Endothelial cell of umbilical vein (primary cell): ENCODE data around the gene RPIA. TPM values are rescaled to one million over a fixed set of nuclear protein-coding genes. Genes with fewer than 3 reads are reported as not detected.

Experiments
- BruUV-seq: library from RNA; stranded (reverse); fragments of 400-500 nt; replicated peaks from 2 replicates; lab custom pipeline; 2021; lab: Mats Ljungman, UMichigan
- CTCF ChIA-PET: fragments of 300-600, 350-600 bp; sonication (Branson Sonifier 250); formaldehyde crosslinking; loops from one replicate; lab custom pipeline; 2021; ENCODE audit warnings: antibody characterized with exemption, inconsistent platforms; lab: Charles Lee
- POLR2A ChIA-PET: fragments of 300-600, 350-600 bp; sonication (Branson Sonifier 250); formaldehyde crosslinking; loops from one replicate; lab custom pipeline; 2021; ENCODE audit warnings: antibody characterized with exemption, inconsistent platforms; lab: Charles Lee
- DNase-seq: peaks from one replicate; pipeline ENCODE4 v3.0.0-alpha.2; 2011; ENCODE audit warnings: low read depth, low spot score
- FAIRE-seq: peaks from 2 replicates; lab custom pipeline; 2011; peaks lifted over from hg19 to GRCh38; lab: Jason Lieb, UNC
- H2AFZ ChIP-seq: 2 replicates; pipeline ENCODE4 v1.6.0; 2012; ENCODE audit warnings: low read depth, low read length, control low read depth, inconsistent platforms
- H3K27ac ChIP-seq: 2 replicates; pipeline ENCODE4 v1.5.1; 2011; ENCODE audit warnings: low read depth, mild to moderate bottlenecking, control low read depth, low read length, moderate library complexity; ENCODE audit not compliant: insufficient read depth
- H3K27me3 ChIP-seq, 2 experiments: 2 replicates each; pipeline versions ENCODE4 v1.6.0 to v1.6.1; 2011; ENCODE audit warnings: low read length in 2 of 2, mixed read lengths in 1 of 2; ENCODE audit not compliant: control insufficient read depth in 2 of 2, insufficient read depth in 2 of 2
- H3K36me3 ChIP-seq, 2 experiments: 2 replicates in 1 of 2; 3 replicates in 1 of 2; pipeline ENCODE4 v1.5.1; 2011; ENCODE audit warnings: low read length in 2 of 2, mild to moderate bottlenecking in 1 of 2, moderate library complexity in 1 of 2; ENCODE audit not compliant: control insufficient read depth in 2 of 2, insufficient read depth in 2 of 2; ENCODE audit errors: extremely low read depth in 1 of 2
- H3K4me1 ChIP-seq: 3 replicates; pipeline ENCODE4 v1.5.1; 2011; ENCODE audit warnings: mild to moderate bottlenecking, low read length; ENCODE audit not compliant: control insufficient read depth, insufficient read depth; ENCODE audit errors: extremely low read depth
- H3K4me2 ChIP-seq: 2 replicates; pipeline ENCODE4 v1.6.1; 2011; ENCODE audit warnings: low read length, control low read depth, mixed read lengths; ENCODE audit not compliant: insufficient read depth
- H3K4me3 ChIP-seq, 3 experiments: fragments of 200-600 bp in 1 of 3; sonication (generic), shearing (Covaris generic) in 1 of 3; replicated peaks in 1 of 3; 2 replicates each; pipeline ENCODE4 v1.5.1; 2011 to 2016; ENCODE audit warnings: control low read depth in 3 of 3, low read length in 3 of 3, mild to moderate bottlenecking in 2 of 3, inconsistent platforms in 1 of 3, low read depth in 1 of 3, moderate library complexity in 1 of 3; ENCODE audit not compliant: insufficient read depth in 1 of 3
- H3K79me2 ChIP-seq: 2 replicates; pipeline ENCODE4 v1.6.0; 2012; ENCODE audit warnings: low read length, inconsistent platforms; ENCODE audit not compliant: control insufficient read depth, insufficient read depth
- H3K9ac ChIP-seq: replicated peaks from 2 replicates; pipeline ENCODE3; 2011; ENCODE audit warnings: low read length, control low read depth; ENCODE audit not compliant: insufficient read depth; ENCODE audit errors: extremely low read depth
- H3K9me1 ChIP-seq: replicated peaks from 3 replicates; pipeline ENCODE4 v1.6.0; 2011; ENCODE audit warnings: mild to moderate bottlenecking, low read length; ENCODE audit not compliant: control insufficient read depth, insufficient read depth; ENCODE audit errors: extremely low read depth
- H3K9me3 ChIP-seq: replicated peaks from 2 replicates; pipeline ENCODE4 v1.5.1; 2012; ENCODE audit warnings: low read length, inconsistent platforms; ENCODE audit not compliant: control insufficient read depth, insufficient read depth
- H4K20me1 ChIP-seq: replicated peaks from 2 replicates; pipeline ENCODE3; 2011; ENCODE audit warnings: mild to moderate bottlenecking, low read length; ENCODE audit not compliant: control insufficient read depth, insufficient read depth; ENCODE audit errors: extremely low read depth
- EZH2 ChIP-seq: IDR thresholded peaks from 2 replicates; pipeline ENCODE4 v1.6.1; 2012; ENCODE audit warnings: borderline replicate concordance, low read depth, mild to moderate bottlenecking, moderate library complexity, low read length, inconsistent platforms; ENCODE audit not compliant: severe bottlenecking
- GATA2 ChIP-seq: IDR thresholded peaks from 2 replicates; pipeline ENCODE4 v1.7.0; 2011; ENCODE audit warnings: low read depth, mild to moderate bottlenecking, moderate library complexity, mixed read lengths, low read length; ENCODE audit not compliant: insufficient read length, insufficient read depth
- JUN ChIP-seq: IDR thresholded peaks from 2 replicates; pipeline ENCODE4 v1.6.1; 2011; ENCODE audit warnings: borderline replicate concordance, low read depth; ENCODE audit not compliant: insufficient read length, insufficient read depth
- MYC ChIP-seq: IDR thresholded peaks from one replicate; pipeline ENCODE4 v1.6.1; 2011; ENCODE audit warnings: mild to moderate bottlenecking, low read depth, low read length
- POLR2A ChIP-seq: IDR thresholded peaks from 2 replicates; pipeline ENCODE4 v1.6.1; 2012; ENCODE audit warnings: low read depth, mild to moderate bottlenecking, control low read depth, low read length
- POLR2AphosphoS5 ChIP-seq: IDR thresholded peaks from 2 replicates; pipeline ENCODE4 v1.6.1; 2012; ENCODE audit warnings: low read depth, mild to moderate bottlenecking, control low read depth, low read length, moderate library complexity; ENCODE audit not compliant: insufficient read depth
- dilution Hi-C: fragments of 300-500 bp; cut with MboI; formaldehyde crosslinking; loops from one replicate; pipeline ENCODE4 v1.15.0; 2019; ENCODE audit warnings: low sequenced_read_pairs; ENCODE audit not compliant: extremely low pct_ligation_motif_present
- intact Hi-C: fragments of 100-400 bp; cut with micrococcal nuclease; formaldehyde crosslinking; loops from one replicate; pipeline ENCODE4 v1.10.0; 2022
- polyA plus RNA-seq, 4 experiments: library from polyadenylated mRNA; depleted of rRNA in 3 of 4; stranded (reverse) in 3 of 4; unstranded in 1 of 4; fragments of >200 nt; gene quantifications; 2 replicates each; pipeline versions ENCODE4 v1.2.1 to v1.2.3, GENCODE V29; 2011 to 2012; ENCODE audit warnings: missing spikeins in 1 of 4
- total RNA-seq: library from RNA; stranded (reverse); gene quantifications from 2 replicates; pipeline ENCODE4 v1.2.3, GENCODE V29; 2021
- TF ChIP-seq, protein P1 (sequence below): IDR thresholded peaks from 2 replicates; pipeline ENCODE4 v1.6.1; 2011; ENCODE audit not compliant: insufficient read depth, insufficient read length
- TF ChIP-seq, protein P2 (sequence below), 2 donors: IDR thresholded peaks; 1 replicate in 1 of 2; 2 replicates in 1 of 2; pipeline ENCODE4 v1.5.1; 2011; ENCODE audit warnings: low read length in 2 of 2, mild to moderate bottlenecking in 2 of 2, moderate library complexity in 2 of 2, control low read depth in 1 of 2, inconsistent platforms in 1 of 2, low read depth in 1 of 2; ENCODE audit not compliant: insufficient read depth in 1 of 2; ENCODE audit errors: extremely low read depth in 1 of 2

Gene RPIA
- total and polyA plus RNA-seq, 2 donors (not counting 3 experiments of a cell fraction or from before 2014, with no cell fraction given), result 15.7 to 30.3 TPM

DNA sequence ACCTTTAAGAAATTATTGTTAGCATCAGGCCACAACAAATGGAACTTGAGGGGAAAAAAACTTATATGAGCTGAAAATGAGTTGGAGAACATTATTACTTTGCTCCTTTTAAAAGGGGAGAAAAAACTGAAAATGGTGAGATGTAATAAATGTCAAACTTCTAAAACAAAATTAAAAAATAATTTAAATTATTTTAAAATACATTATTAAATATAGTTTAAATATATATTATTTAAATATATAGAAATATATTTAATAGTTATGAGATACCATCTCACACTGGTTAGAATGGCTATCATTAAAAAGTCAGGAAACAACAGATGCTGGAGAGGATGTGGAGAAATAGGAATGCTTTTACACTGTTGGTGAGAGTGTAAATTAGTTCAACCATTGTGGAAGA lies 28.9 kb downstream of the RPIA start:
- DNase-seq (no peak), FAIRE-seq (no peak)
- POLR2A ChIA-PET, result no interaction called here
- Histone ChIP-seq H3K79me2 (no peaks in the 10 kb centered on the region), H3K4me3 (no peak overlapping the region), H3K4me1 (no peaks in the 10 kb centered on the region), H3K4me2 (no peak overlapping the region), H3K27me3 (no peaks in the 10 kb centered on the region), H3K27ac (no peak overlapping the region), H4K20me1 (no peaks in the 10 kb centered on the region), H2AFZ (no peak overlapping the region), H3K36me3 (no peaks in the 10 kb centered on the region), H3K9ac (no peak overlapping the region), H3K9me3 (no peaks in the 10 kb centered on the region), H3K9me1 (no peaks in the 10 kb centered on the region)
- TF ChIP-seq POLR2AphosphoS5, result no peak
- TF ChIP-seq, protein P1, sequence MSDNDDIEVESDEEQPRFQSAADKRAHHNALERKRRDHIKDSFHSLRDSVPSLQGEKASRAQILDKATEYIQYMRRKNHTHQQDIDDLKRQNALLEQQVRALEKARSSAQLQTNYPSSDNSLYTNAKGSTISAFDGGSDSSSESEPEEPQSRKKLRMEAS, result no peak
- TF ChIP-seq, protein P2, sequence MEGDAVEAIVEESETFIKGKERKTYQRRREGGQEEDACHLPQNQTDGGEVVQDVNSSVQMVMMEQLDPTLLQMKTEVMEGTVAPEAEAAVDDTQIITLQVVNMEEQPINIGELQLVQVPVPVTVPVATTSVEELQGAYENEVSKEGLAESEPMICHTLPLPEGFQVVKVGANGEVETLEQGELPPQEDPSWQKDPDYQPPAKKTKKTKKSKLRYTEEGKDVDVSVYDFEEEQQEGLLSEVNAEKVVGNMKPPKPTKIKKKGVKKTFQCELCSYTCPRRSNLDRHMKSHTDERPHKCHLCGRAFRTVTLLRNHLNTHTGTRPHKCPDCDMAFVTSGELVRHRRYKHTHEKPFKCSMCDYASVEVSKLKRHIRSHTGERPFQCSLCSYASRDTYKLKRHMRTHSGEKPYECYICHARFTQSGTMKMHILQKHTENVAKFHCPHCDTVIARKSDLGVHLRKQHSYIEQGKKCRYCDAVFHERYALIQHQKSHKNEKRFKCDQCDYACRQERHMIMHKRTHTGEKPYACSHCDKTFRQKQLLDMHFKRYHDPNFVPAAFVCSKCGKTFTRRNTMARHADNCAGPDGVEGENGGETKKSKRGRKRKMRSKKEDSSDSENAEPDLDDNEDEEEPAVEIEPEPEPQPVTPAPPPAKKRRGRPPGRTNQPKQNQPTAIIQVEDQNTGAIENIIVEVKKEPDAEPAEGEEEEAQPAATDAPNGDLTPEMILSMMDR (IDR thresholded peaks at IDR 0.05; ENCODE audit: extremely low read depth in 1 of 2, insufficient read depth in 1 of 2, low read depth in 1 of 2, low read length in 2 of 2), result no peak
- TF ChIP-seq POLR2A, result no peak
- TF ChIP-seq JUN, result no peak
- no peak for TF ChIP-seq EZH2
- no peak for TF ChIP-seq GATA2
- TF ChIP-seq MYC, result no peak
- dilution Hi-C loops (no loop called here), intact Hi-C loops (no loop called here)
- BruUV-seq, result no TSS peak
- CTCF ChIA-PET, result interaction anchor here (1.8 kb wide), 1 partner anchor 28 kb away, joined by 5 read pairs; the partner anchor contains the start of gene RPIA
